ENCODE data around the gene MCM5. TPM values are rescaled to one million over a fixed set of nuclear protein-coding genes. Genes with fewer than 3 reads are reported as not detected.

Gene MCM5
- total RNA-seq, 1 donor from 2014 or later: 87.6 TPM

GRCh38 chr22:35403356-35403755 lies 3.4 kb downstream of the MCM5 start:
- no peak for DNase-seq (ENCODE audit: low read depth)
- TF ChIP-seq CTCF (conservative IDR thresholded peaks at IDR 0.05; ENCODE audit: low read depth, low read length): no peak
- H3K4me3 ChIP-seq (ENCODE audit: low read depth, low read length): no peak overlapping the region

- DNase-seq (ENCODE audit: low read depth): no peak
- no peak overlapping the region for H3K4me3 ChIP-seq (ENCODE audit: low read depth, low read length)
- no peak for TF ChIP-seq CTCF (conservative IDR thresholded peaks at IDR 0.05; ENCODE audit: low read depth, low read length)
Measured at GRCh38 chr22:35404176-35404575, 4.2 kb downstream of the MCM5 start.

GRCh38 chr22:35406443-35406842 lies 6.5 kb downstream of the MCM5 start:
- TF ChIP-seq CTCF (conservative IDR thresholded peaks at IDR 0.05; ENCODE audit: low read depth, low read length): no peak
- DNase-seq (ENCODE audit: low read depth): no peak
- no peak overlapping the region for H3K4me3 ChIP-seq (ENCODE audit: low read depth, low read length)

GRCh38 chr22:35407362-35407761 lies 7.4 kb downstream of the MCM5 start:
- no peak for DNase-seq (ENCODE audit: low read depth)
- no peak overlapping the region for H3K4me3 ChIP-seq (ENCODE audit: low read depth, low read length)
- TF ChIP-seq CTCF (conservative IDR thresholded peaks at IDR 0.05; ENCODE audit: low read depth, low read length): no peak

GRCh38 chr22:35409783-35410662 lies 10.1 kb downstream of the MCM5 start:
- DNase-seq (ENCODE audit: low read depth): no peak
- TF ChIP-seq CTCF (conservative IDR thresholded peaks at IDR 0.05; ENCODE audit: low read depth, low read length): no peak
- no peak overlapping the region for H3K4me3 ChIP-seq (ENCODE audit: low read depth, low read length)

GRCh38 chr22:35410663-35411034 lies 10.7 kb downstream of the MCM5 start:
- no peak for DNase-seq (ENCODE audit: low read depth)
- H3K4me3 ChIP-seq (ENCODE audit: low read depth, low read length): no peak overlapping the region
- no peak for TF ChIP-seq CTCF (conservative IDR thresholded peaks at IDR 0.05; ENCODE audit: low read depth, low read length)

- no peak overlapping the region for H3K4me3 ChIP-seq (ENCODE audit: low read depth, low read length)
- DNase-seq (ENCODE audit: low read depth): no peak
- TF ChIP-seq CTCF (conservative IDR thresholded peaks at IDR 0.05; ENCODE audit: low read depth, low read length): no peak
Measured at GRCh38 chr22:35411102-35411501, 11.2 kb downstream of the MCM5 start.

Data from epithelial cell of proximal tubule (primary cell).